Measurements from ENCODE around the gene LPCAT3. TPM values are rescaled to one million over a fixed set of nuclear protein-coding genes. Genes with fewer than 3 reads are reported as not detected.

LPCAT3 gene
- total and polyA plus RNA-seq, 8 donors = 22.4 to 36.5 (median 32.0) TPM

DNA sequence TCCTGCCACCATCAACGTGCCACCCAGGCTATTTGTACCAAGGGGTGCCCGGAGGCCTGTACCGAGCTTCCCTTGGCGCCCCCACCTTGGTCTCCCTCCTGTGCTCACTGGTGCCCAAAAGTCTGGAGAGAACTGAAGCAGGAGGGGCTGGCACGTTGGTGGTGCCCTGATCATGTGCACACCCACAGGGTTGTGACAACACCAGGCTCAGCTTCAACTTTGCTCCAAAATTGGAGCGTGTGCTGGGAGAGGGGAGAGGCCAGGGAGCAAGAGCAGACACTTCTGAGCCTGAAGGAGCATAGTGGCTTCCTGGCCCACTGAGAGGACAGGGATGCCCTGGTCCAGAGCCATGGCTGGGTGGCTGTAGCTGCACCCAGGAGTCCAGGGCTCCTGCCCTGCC, 13.0 kb upstream of the LPCAT3 start:
- Histone ChIP-seq H3K27me3 (no peaks in the 10 kb centered on the region), H3K9me3 (no peaks in the 10 kb centered on the region), H3K27ac (no peak overlapping the region), H3K36me3 (no peaks in the 10 kb centered on the region), H3K4me3 (no peak overlapping the region), H3K4me1 (no peaks in the 10 kb centered on the region)
- DNase-seq = no peak
- no peak for FAIRE-seq
- WGBS, 2 donors = 69 to 79% methylated on average over 6 of the region's 6 CpGs
- TF ChIP-seq, protein P1, sequence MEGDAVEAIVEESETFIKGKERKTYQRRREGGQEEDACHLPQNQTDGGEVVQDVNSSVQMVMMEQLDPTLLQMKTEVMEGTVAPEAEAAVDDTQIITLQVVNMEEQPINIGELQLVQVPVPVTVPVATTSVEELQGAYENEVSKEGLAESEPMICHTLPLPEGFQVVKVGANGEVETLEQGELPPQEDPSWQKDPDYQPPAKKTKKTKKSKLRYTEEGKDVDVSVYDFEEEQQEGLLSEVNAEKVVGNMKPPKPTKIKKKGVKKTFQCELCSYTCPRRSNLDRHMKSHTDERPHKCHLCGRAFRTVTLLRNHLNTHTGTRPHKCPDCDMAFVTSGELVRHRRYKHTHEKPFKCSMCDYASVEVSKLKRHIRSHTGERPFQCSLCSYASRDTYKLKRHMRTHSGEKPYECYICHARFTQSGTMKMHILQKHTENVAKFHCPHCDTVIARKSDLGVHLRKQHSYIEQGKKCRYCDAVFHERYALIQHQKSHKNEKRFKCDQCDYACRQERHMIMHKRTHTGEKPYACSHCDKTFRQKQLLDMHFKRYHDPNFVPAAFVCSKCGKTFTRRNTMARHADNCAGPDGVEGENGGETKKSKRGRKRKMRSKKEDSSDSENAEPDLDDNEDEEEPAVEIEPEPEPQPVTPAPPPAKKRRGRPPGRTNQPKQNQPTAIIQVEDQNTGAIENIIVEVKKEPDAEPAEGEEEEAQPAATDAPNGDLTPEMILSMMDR (IDR thresholded peaks at IDR 0.05) = no peak
- intact Hi-C loops (cut with DNase I) = no loop called here
- ATAC-seq = no peak

DNA sequence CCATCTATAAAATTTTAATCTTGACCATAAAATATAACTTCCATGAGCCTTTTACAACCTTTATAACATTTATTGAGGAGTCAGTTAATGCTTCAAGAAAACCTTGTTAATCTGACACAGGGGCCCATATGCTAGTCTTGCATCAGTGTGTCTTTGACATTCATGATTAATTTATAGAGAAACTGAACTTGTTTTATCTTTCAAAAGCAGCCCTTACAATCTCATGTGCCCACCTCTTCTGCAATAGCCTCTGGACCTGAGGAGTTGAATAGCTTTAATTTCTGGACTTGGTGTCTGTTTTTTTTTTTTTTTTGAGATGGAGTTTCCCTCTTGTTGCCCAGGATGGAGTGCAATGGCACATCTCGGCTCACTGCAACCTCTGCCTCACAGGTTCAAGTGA, 8.6 kb upstream of the LPCAT3 start:
- intact Hi-C loops (cut with DNase I) = no loop called here

DNA sequence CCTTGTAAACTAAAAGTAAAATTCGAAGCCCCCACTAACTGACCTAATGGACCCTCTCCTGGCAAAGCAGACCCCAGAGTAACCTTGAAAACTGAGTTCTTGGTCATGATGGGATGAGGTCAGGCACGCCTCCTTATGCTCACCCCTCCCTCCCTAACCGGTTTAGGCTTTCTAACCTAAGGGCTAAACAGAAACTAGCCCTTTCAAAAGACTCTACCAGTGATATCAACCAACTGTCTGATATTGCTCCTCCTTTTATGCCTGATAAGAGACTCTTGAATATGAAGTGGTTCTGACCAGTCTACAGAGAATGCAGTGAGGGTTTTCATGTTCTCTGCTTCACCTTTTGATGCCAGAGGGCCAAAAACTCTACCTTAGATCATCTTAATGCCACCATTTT, 4.8 kb upstream of the LPCAT3 start:
- TF ChIP-seq, protein P1 (IDR thresholded peaks at IDR 0.05) = no peak
- ATAC-seq = no peak
- H3K27ac ChIP-seq = no peak overlapping the region
- no peaks in the 10 kb centered on the region for H3K27me3 ChIP-seq
- no peak for DNase-seq
- peaks cover 0 to 6% (median 4%) of the 10 kb centered on the region in 3 donors for H3K4me1 ChIP-seq
- WGBS, 2 donors = 73 to 75% methylated on average over 3 of the region's 3 CpGs
- H3K4me3 ChIP-seq = no peak overlapping the region
- no peaks in the 10 kb centered on the region for H3K9me3 ChIP-seq
- no peaks in the 10 kb centered on the region for H3K36me3 ChIP-seq
- no peak for FAIRE-seq
- intact Hi-C loops (cut with DNase I) = no loop called here

More for the DNA sequence above, 8.6 kb upstream of the LPCAT3 start:
- 85 to 94% methylated on average over 1 of the region's 1 CpG for WGBS, 2 donors
- DNase-seq (no peak), ATAC-seq (no peak), FAIRE-seq (no peak)
- H3K4me1 ChIP-seq = no peaks in the 10 kb centered on the region
- H3K4me3 ChIP-seq = no peak overlapping the region
- TF ChIP-seq, protein P1 (IDR thresholded peaks at IDR 0.05) = no peak
- H3K27ac ChIP-seq = no peak overlapping the region
- no peaks in the 10 kb centered on the region for H3K9me3 ChIP-seq
- H3K27me3 ChIP-seq = no peaks in the 10 kb centered on the region
- no peaks in the 10 kb centered on the region for H3K36me3 ChIP-seq

DNA sequence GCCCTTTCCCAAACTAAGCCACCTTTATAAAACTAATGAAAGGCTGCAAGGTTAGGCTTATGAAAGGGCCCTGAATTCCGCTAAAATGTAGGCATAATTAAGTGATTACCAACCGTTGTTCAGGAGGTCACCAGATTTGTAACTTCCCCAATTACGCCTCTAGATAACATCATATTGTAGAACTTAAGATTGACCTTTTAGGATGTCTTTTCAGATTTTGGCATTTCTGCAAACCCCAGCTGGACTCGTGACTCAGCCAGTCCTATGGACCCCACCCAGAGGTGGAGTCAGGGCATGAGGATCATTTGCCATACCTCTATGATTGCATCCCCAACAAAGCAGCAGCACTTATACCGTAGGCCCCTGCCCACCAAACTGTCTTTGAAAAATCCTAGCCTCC, 3.7 kb upstream of the LPCAT3 start:
- FAIRE-seq = no peak

DNA sequence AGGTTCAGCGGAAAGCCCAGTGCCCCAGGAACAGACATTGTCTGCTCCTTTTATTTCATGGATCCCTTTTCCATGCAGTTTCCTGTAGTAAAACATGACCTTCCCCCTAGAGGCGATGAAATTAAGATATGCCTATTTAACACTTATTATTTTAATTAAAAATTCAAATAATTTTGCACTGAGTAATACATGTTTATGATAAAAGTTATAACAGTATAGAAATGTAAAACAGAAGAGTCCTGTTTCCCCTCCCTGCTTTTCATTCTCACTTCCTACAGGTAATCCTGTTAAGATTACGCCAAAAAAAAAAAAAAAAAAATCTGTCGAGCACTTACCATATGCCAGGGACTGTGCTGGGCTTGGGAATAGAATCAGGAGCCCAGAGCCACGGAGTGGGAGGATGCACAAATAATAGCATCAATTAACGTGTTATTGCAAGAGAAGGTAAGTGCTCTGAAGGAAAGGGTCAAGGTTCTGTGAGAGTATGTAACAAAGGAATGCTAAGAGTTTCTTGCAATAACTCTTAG, 830 bp upstream of the LPCAT3 start:
- Histone ChIP-seq H3K27ac (peak overlapping the region; percentile 87 to 95 (median 93)), H3K4me1 (peaks cover 13 to 28% (median 16%) of the 10 kb centered on the region in 3 donors), H3K27me3 (no peaks in the 10 kb centered on the region), H3K9me3 (no peaks in the 10 kb centered on the region), H3K4me3 (peak overlapping the region; percentile 47 to 91 (median 69)), H3K36me3 (no peaks in the 10 kb centered on the region)
- ATAC-seq = no peak
- intact Hi-C loops (cut with DNase I) = no loop called here
- WGBS, 2 donors = 1 to 4% methylated on average over 6 of the region's 6 CpGs
- TF ChIP-seq, protein P1 (IDR thresholded peaks at IDR 0.05) = no peak
- no peak for DNase-seq
- no peak for FAIRE-seq

More for the DNA sequence above, 3.7 kb upstream of the LPCAT3 start:
- H3K9me3 ChIP-seq = no peaks in the 10 kb centered on the region
- DNase-seq (no peak), ATAC-seq (no peak)
- 80 to 81% methylated on average over 5 of the region's 5 CpGs for WGBS, 2 donors
- no peaks in the 10 kb centered on the region for H3K27me3 ChIP-seq
- no peak overlapping the region for H3K4me3 ChIP-seq
- TF ChIP-seq, protein P1 (IDR thresholded peaks at IDR 0.05) = no peak
- H3K36me3 ChIP-seq = no peaks in the 10 kb centered on the region
- peaks cover under 1 to 11% (median 6%) of the 10 kb centered on the region in 3 donors for H3K4me1 ChIP-seq
- no peak overlapping the region for H3K27ac ChIP-seq
- intact Hi-C loops (cut with DNase I) = no loop called here
